Right atrium auricular region (tissue), 2 donors: ENCODE measurements around the gene COLQ. TPM values are rescaled to one million over a fixed set of nuclear protein-coding genes. Genes with fewer than 3 reads are reported as not detected.
"Not testable (repeated sequence)": the region's sequence is repeated elsewhere in the genome, so short reads cannot be mapped to it uniquely, and the experiment has no call there.

Source experiments
- DNase-seq: peaks from one replicate; pipeline ENCODE4 v3.0.0-alpha.2; 2019; ENCODE audit warnings: low spot score
- H3K27ac ChIP-seq, 2 donors: fragments of 200-600 bp; sonication (generic); 1 replicate in 1 of 2; 2 replicates in 1 of 2; pipeline ENCODE4 v1.5.1; 2016 to 2019
- H3K27me3 ChIP-seq, 2 donors: fragments of 200-600 bp; sonication (generic); one replicate each; pipeline versions ENCODE4 v1.5.1 to v1.6.0; 2017 to 2019
- H3K36me3 ChIP-seq: fragments of 200-600 bp; sonication (generic); one replicate; pipeline ENCODE4 v1.5.1; 2016
- H3K4me1 ChIP-seq, 2 donors: fragments of 200-600 bp; sonication (generic); one replicate each; pipeline versions ENCODE4 v1.5.1 to v1.6.0; 2017 to 2019
- H3K4me3 ChIP-seq, 2 donors: fragments of 200-600 bp; sonication (generic); 1 replicate in 1 of 2; 2 replicates in 1 of 2; pipeline ENCODE4 v1.5.1; 2017 to 2019; ENCODE audit warnings: mild to moderate bottlenecking in 1 of 2, moderate library complexity in 1 of 2
- H3K9me3 ChIP-seq, 2 donors: fragments of 200-600 bp; sonication (generic); one replicate each; pipeline ENCODE4 v1.5.1; 2019
- total RNA-seq, 2 donors: library from RNA; depleted of rRNA; stranded (reverse); fragments of >200 nt; gene quantifications; one replicate each; pipeline ENCODE4 v1.1.0, GENCODE V29; 2016
- TF ChIP-seq, protein P1 (sequence below), 2 donors: fragments of 200-600 bp; sonication (generic); IDR thresholded peaks; one replicate each; pipeline ENCODE4 v1.5.1; 2019; ENCODE audit warnings: antibody characterized with exemption in 2 of 2

Gene COLQ
- total RNA-seq, 2 donors from 2014 or later = 24.3 to 38.3 TPM

DNA sequence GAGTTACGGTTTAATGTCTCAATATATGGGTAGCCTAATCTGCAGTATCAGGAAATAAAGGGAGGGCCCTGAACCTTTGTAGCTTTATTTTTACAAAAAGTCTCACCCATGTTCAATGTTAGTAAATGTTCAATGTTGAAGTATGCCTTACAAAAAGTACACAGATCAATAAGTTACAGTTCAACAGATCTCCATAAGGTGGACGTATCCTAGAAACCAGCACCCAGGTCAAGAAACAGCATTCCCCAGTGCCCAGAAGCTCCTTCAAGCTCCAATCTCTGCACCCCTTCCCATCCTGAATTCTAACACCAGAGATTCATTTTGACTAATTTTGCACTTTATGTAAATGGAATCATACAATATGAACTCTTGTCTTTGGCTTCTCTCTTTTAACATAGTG, 31.3 kb downstream of the COLQ start:
- Histone ChIP-seq H3K4me1 (peaks cover 0 to 14% of the 10 kb centered on the region in 2 donors), H3K9me3 (no peaks in the 10 kb centered on the region), H3K27me3 (no peaks in the 10 kb centered on the region), H3K4me3 (no peak overlapping the region), H3K36me3 (peaks cover 7% of the 10 kb centered on the region), H3K27ac (no peak overlapping the region)
- TF ChIP-seq, protein P1, sequence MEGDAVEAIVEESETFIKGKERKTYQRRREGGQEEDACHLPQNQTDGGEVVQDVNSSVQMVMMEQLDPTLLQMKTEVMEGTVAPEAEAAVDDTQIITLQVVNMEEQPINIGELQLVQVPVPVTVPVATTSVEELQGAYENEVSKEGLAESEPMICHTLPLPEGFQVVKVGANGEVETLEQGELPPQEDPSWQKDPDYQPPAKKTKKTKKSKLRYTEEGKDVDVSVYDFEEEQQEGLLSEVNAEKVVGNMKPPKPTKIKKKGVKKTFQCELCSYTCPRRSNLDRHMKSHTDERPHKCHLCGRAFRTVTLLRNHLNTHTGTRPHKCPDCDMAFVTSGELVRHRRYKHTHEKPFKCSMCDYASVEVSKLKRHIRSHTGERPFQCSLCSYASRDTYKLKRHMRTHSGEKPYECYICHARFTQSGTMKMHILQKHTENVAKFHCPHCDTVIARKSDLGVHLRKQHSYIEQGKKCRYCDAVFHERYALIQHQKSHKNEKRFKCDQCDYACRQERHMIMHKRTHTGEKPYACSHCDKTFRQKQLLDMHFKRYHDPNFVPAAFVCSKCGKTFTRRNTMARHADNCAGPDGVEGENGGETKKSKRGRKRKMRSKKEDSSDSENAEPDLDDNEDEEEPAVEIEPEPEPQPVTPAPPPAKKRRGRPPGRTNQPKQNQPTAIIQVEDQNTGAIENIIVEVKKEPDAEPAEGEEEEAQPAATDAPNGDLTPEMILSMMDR (IDR thresholded peaks at IDR 0.05) = no peak
- no peak for DNase-seq

DNA sequence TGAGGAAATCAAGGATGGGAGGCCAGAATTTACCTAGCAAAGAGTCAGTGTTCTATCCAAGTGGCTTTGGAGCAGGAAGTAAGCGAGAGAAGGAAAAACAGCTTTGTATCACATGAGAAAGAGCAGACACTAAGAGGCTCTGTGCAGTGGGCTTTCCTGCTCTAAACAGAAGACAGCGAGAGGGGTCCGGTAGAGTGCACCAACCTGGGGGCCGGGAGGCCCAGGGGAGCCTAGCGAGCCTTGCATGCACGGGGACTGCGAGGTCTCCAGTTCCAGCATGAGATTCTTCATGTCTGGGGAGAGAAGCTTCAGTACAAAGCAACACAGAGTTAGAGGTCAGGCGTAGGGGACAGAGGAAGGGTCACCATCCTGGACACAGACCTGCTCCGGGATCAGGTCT, 33.5 kb downstream of the COLQ start:
- H3K27me3 ChIP-seq = no peaks in the 10 kb centered on the region
- no peak overlapping the region for H3K4me3 ChIP-seq

DNA sequence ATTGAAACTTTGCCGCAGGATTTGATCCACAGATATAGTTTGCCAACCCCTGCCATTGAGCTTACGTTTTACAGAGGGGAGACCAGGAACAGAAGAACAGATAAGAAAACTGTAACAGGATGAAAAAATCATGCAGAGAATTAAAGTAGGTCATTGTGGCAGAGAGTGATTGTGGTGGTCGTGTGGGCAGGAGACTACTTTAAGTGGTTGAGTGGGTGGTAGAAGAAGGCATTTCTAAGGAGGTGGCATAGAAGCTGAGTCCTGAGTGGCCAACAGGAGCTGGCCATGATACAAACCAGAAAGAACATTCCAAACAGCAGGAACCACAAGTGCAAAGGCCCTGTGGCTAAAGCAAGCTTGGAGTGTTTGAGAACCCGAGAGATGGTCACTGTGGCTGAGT, 34.5 kb downstream of the COLQ start:
- Histone ChIP-seq H3K9me3 (no peaks in the 10 kb centered on the region), H3K27ac (no peak overlapping the region), H3K27me3 (no peaks in the 10 kb centered on the region), H3K4me3 (no peak overlapping the region), H3K36me3 (peaks cover 7% of the 10 kb centered on the region), H3K4me1 (no peaks in the 10 kb centered on the region)
- TF ChIP-seq, protein P1 (IDR thresholded peaks at IDR 0.05) = no peak
- DNase-seq = no peak

More for the DNA sequence above, 33.5 kb downstream of the COLQ start:
- no peak overlapping the region for H3K27ac ChIP-seq
- DNase-seq = no peak
- TF ChIP-seq, protein P1 (IDR thresholded peaks at IDR 0.05) = no peak
- no peaks in the 10 kb centered on the region for H3K4me1 ChIP-seq
- peaks cover 7% of the 10 kb centered on the region for H3K36me3 ChIP-seq
- no peaks in the 10 kb centered on the region for H3K9me3 ChIP-seq

DNA sequence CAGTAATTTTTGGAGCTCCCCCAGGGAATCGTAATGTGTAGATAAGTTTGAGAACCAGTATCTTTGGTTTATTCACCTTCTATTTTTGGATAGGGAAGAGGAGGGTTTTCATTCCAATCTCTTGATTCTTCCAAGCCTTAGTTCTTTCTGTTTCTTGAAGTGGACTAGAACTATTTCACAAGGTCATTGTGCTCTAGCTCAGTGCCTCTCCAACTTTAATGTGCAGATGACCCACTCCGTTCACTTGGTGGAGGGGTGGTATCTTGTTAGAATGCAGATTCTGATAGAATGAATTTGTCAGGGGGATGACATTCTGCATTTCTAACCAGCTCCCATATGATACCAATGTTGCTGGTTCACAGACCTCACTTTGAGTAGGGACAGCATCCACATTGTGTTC, 35.5 kb downstream of the COLQ start:
- Histone ChIP-seq H3K4me1 (no peaks in the 10 kb centered on the region), H3K27ac (no peak overlapping the region), H3K36me3 (peaks cover 7% of the 10 kb centered on the region), H3K9me3 (no peaks in the 10 kb centered on the region), H3K27me3 (no peaks in the 10 kb centered on the region), H3K4me3 (no peak overlapping the region)
- DNase-seq = no peak
- TF ChIP-seq, protein P1 (IDR thresholded peaks at IDR 0.05) = no peak

DNA sequence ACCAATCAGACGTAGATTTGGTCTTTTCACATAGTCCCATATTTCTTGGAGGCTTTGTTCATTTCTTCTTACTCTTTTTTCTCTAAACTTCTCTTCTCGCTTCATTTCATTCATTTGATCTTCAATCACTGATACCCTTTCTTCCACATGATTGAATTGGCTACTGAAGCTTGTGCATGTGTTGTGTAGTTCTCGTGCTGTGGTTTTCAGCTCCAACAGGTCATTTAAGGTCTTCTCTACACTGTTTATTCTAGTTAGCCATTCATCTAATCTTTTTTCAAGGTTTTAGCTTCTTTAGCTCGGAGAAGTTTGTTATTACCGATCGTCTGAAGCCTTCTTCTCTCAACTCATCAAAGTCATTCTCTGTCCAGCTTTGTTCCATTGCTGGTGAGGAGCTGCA, 37.0 kb downstream of the COLQ start:
- not testable (repeated sequence) for H3K9me3 ChIP-seq, DNase-seq, H3K4me1 ChIP-seq, H3K27ac ChIP-seq, H3K36me3 ChIP-seq, H3K27me3 ChIP-seq, H3K4me3 ChIP-seq

DNA sequence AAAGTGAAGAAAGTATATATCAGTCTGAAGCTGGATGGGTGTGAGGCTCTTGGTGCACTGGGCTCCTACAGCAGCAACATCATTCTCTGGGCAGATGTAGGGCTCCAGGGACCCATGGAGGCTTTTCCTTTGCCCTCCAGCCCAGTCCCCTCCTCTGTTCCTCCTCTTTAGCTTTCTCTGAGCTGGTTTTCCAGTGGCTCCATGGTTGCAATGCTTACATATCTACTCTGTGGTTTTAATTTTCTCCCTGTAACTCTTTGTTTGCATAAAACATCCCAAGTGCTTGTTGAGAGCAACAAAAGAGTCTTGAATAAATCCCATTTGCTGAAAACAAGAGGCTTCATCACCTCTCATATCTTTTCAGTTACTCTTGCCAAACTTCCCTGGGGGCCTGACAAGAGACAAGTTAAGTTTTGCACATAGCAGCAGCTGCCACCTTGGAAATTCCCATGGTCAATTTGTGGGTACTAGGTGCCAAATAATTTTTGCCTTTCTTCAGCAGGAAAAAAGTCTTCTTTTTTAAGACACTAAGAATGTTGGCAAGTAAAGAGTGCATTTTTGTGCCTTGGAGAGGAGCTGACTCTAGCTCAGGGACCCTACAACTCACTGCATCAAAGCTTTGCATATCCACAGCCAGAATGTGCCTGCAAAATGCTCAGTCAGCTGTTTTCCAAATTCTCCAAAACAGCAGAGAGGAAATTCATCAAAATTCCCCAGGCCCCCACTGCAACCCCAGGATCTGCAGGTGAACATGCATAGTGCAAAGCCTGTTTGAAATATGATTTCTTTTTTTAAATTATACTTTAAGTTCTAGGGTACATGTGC, 41.9 kb downstream of the COLQ start:
- no peak overlapping the region for H3K27ac ChIP-seq
- H3K4me1 ChIP-seq = peaks cover 0 to 29% of the 10 kb centered on the region in 2 donors
- DNase-seq = no peak
- H3K9me3 ChIP-seq = no peaks in the 10 kb centered on the region
- no peak overlapping the region for H3K4me3 ChIP-seq
- H3K27me3 ChIP-seq = no peaks in the 10 kb centered on the region
- no peaks in the 10 kb centered on the region for H3K36me3 ChIP-seq
- TF ChIP-seq, protein P1 (IDR thresholded peaks at IDR 0.05) = no peak
